ENCODE results near the gene ZNF350. TPM values are rescaled to one million over a fixed set of nuclear protein-coding genes. Genes with fewer than 3 reads are reported as not detected.

Gene ZNF350
- total RNA-seq (11.3 and 16.5 TPM in 2 replicates), polyA plus RNA-seq (6.0 and 7.7 TPM in 2 replicates), polyA minus RNA-seq (ENCODE audit: low replicate concordance) (not detected in 2 replicates)
- 5.4 and 5.8 TPM in 2 replicates for polyA plus RNA-seq (2012)

DNA sequence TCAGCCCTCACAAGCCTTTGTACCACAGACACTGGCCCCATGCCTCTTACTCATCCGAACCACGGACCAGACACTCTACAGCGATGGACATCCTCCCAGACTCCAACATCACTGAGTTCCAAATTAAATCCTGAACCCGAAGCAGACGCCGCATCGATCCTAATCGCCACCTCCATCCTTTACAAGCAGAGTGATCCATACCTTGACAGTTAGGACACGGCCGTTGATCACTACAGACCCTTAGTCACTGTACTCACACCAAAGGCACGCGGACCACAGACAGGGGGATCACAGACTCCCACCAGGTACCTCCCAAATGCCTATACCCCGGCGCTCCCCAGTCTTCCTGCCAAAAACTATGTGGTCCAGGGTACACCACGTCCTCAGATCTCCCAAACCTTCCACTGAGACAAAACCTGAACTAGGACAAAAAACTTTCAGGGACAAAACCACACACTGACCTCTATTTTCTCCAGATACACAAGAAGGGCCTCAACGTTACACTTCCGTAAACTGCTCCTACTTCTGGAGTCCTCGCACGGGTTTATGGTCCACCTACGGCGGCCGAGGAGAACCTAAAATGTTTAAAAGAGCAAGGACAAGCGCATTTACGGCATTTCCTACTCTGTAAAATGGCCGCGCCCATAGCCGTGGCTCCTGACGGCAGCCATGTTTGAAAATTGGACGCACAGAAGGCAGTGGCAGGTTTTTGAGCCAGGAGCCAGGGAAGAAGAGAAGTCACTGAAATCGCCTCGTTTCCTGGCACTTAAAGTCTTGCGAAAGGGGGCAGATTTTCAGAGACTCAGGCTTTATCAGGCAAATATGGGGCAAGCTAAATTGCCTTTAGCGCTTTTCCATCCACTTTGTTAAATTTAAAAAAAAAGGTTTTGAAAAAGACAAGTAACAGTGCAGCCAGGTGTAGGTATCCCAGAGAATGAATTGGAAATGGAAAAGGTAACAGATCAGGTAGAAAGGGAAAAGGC, at the start of gene ZNF350:
TSS of gene ZNF350 (minus strand) at position 532 of the 983 bp plus-strand sequence. CDS start 12,480 bp downstream, outside the sequence.
- Histone ChIP-seq H3K36me3 (ENCODE audit: control insufficient read depth, insufficient read depth, low read length) (no peaks in the 10 kb centered on the region), H3K4me2 (ENCODE audit: extremely low read depth, insufficient read depth, low read length) (peak within 1 kb of the TSS; percentile 68), H4K20me1 (ENCODE audit: control insufficient read depth, extremely low read depth, insufficient read depth, low read length) (no peaks in the 10 kb centered on the region), H2AFZ (ENCODE audit: low read length) (peak within 1 kb of the TSS; percentile 89), H3K4me1 (ENCODE audit: control insufficient read depth, extremely low read depth, insufficient read depth, low read length) (no peaks in the 10 kb centered on the region), H3K9ac (ENCODE audit: insufficient read depth, low read length) (peak within 1 kb of the TSS; percentile 75), H3K9me3 (ENCODE audit: control insufficient read depth, insufficient read depth, low read depth, low read length) (no peaks in the 10 kb centered on the region), H3K79me2 (ENCODE audit: control insufficient read depth, insufficient read depth, low read length) (peaks cover 13% of the 10 kb centered on the region), H3K27me3 (ENCODE audit: control insufficient read depth, insufficient read depth, low read length) (no peaks in the 10 kb centered on the region), H3K4me3 (replicated peaks in 1 of 4; ENCODE audit: control extremely low read depth in 1 of 4, insufficient read depth in 1 of 4, low read depth in 3 of 4, low read length in 4 of 4) (peak within 1 kb of the TSS; percentile 66 to 97 (median 86)), H3K27ac (ENCODE audit: insufficient read depth, low read length) (peak within 1 kb of the TSS; percentile 69)
- DNase-seq (ENCODE audit: low read depth in 2 of 2), result peak; percentile 97 to 98
- TF ChIP-seq EZH2 (IDR thresholded peaks at IDR 0.05; ENCODE audit: low read length, missing control alignments) (no peak), CTCF (conservative IDR thresholded peaks at IDR 0.05 in 1 of 2, IDR thresholded peaks at IDR 0.05 in 1 of 2; ENCODE audit: low read depth in 1 of 2, low read length in 2 of 2) (no peak)

GRCh38 chr19:52034051-52034728, 47.5 kb upstream of the ZNF350 start:
- peak; percentile 24 to 29 for DNase-seq (ENCODE audit: low read depth in 2 of 2)
- H3K4me1 ChIP-seq (ENCODE audit: control insufficient read depth, extremely low read depth, insufficient read depth, low read length), result no peaks in the 10 kb centered on the region
- no peaks in the 10 kb centered on the region for H3K79me2 ChIP-seq (ENCODE audit: control insufficient read depth, insufficient read depth, low read length)
- no peak overlapping the region for H2AFZ ChIP-seq (ENCODE audit: low read length)
- no peaks in the 10 kb centered on the region for H3K27me3 ChIP-seq (ENCODE audit: control insufficient read depth, insufficient read depth, low read length)
- H3K9me3 ChIP-seq (ENCODE audit: control insufficient read depth, insufficient read depth, low read depth, low read length), result peaks cover 12% of the 10 kb centered on the region
- TF ChIP-seq EZH2 (IDR thresholded peaks at IDR 0.05; ENCODE audit: low read length, missing control alignments) (no peak), CTCF (conservative IDR thresholded peaks at IDR 0.05 in 1 of 2, IDR thresholded peaks at IDR 0.05 in 1 of 2; ENCODE audit: low read depth in 1 of 2, low read length in 2 of 2) (no peak)
- H3K4me3 ChIP-seq (replicated peaks in 1 of 4; ENCODE audit: control extremely low read depth in 1 of 4, insufficient read depth in 1 of 4, low read depth in 3 of 4, low read length in 4 of 4), result no peak overlapping the region
- H3K27ac ChIP-seq (ENCODE audit: insufficient read depth, low read length), result no peak overlapping the region
- H3K36me3 ChIP-seq (ENCODE audit: control insufficient read depth, insufficient read depth, low read length), result peaks cover 16% of the 10 kb centered on the region
- H3K4me2 ChIP-seq (ENCODE audit: extremely low read depth, insufficient read depth, low read length), result no peak overlapping the region
- H4K20me1 ChIP-seq (ENCODE audit: control insufficient read depth, extremely low read depth, insufficient read depth, low read length), result no peaks in the 10 kb centered on the region
- no peak overlapping the region for H3K9ac ChIP-seq (ENCODE audit: insufficient read depth, low read length)

GRCh38 chr19:52028780-52029123, 42.1 kb upstream of the ZNF350 start:
- H3K9me3 ChIP-seq (ENCODE audit: control insufficient read depth, insufficient read depth, low read depth, low read length), result peaks cover 2% of the 10 kb centered on the region

More at GRCh38 chr19:52028780-52029123, 42.1 kb upstream of the ZNF350 start:
- no peak for TF ChIP-seq CTCF (conservative IDR thresholded peaks at IDR 0.05 in 1 of 2, IDR thresholded peaks at IDR 0.05 in 1 of 2; ENCODE audit: low read depth in 1 of 2, low read length in 2 of 2)
- no peak for TF ChIP-seq EZH2 (IDR thresholded peaks at IDR 0.05; ENCODE audit: low read length, missing control alignments)
- Histone ChIP-seq H3K9ac (ENCODE audit: insufficient read depth, low read length) (peak overlapping the region; percentile 96), H3K27me3 (ENCODE audit: control insufficient read depth, insufficient read depth, low read length) (no peaks in the 10 kb centered on the region), H3K4me3 (replicated peaks in 1 of 4; ENCODE audit: control extremely low read depth in 1 of 4, insufficient read depth in 1 of 4, low read depth in 3 of 4, low read length in 4 of 4) (peak overlapping the region; percentile 58 to 99 (median 79)), H3K27ac (ENCODE audit: insufficient read depth, low read length) (peak overlapping the region; percentile 94), H2AFZ (ENCODE audit: low read length) (peak overlapping the region; percentile 73), H3K4me2 (ENCODE audit: extremely low read depth, insufficient read depth, low read length) (peak overlapping the region; percentile 81), H3K79me2 (ENCODE audit: control insufficient read depth, insufficient read depth, low read length) (peaks cover 6% of the 10 kb centered on the region), H4K20me1 (ENCODE audit: control insufficient read depth, extremely low read depth, insufficient read depth, low read length) (no peaks in the 10 kb centered on the region), H3K36me3 (ENCODE audit: control insufficient read depth, insufficient read depth, low read length) (peaks cover 8% of the 10 kb centered on the region), H3K4me1 (ENCODE audit: control insufficient read depth, extremely low read depth, insufficient read depth, low read length) (peaks cover 3% of the 10 kb centered on the region)
- no peak for DNase-seq (ENCODE audit: low read depth in 2 of 2)

Data from fibroblast of lung (primary cell).